VCaP (cell line): ENCODE results near the gene GSG1L.

Experiments used
- H3K27ac ChIP-seq: fragments of 450-650 bp; 2 replicates; pipeline ENCODE4 v1.5.1; 2017
- TF ChIP-seq, protein P1 (sequence below): fragments of 450-650 bp; conservative IDR thresholded peaks from 2 replicates; pipeline ENCODE4 v1.5.1; 2017; ENCODE audit warnings: mild to moderate bottlenecking, moderate library complexity

The GSG1L gene

DNA sequence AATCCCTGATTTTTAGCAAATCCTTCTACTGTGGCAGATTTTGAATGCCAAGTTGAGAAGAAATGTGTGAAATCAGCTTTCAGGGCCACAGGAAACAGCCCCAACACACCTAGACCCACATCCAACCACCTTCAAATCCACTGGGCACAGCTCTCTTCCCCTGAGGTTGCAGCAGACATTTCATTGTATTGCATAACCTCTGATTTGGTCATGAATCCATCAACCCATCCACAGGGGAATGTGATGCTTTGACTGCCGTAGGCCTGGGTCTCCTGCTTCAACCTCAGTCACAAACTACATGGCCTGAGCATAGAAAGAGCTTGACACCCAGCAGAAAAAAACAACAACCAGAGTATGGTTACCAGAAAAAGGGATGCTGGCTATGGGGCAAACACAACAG is 145.6 kb downstream of the GSG1L start:
- TF ChIP-seq, protein P1, sequence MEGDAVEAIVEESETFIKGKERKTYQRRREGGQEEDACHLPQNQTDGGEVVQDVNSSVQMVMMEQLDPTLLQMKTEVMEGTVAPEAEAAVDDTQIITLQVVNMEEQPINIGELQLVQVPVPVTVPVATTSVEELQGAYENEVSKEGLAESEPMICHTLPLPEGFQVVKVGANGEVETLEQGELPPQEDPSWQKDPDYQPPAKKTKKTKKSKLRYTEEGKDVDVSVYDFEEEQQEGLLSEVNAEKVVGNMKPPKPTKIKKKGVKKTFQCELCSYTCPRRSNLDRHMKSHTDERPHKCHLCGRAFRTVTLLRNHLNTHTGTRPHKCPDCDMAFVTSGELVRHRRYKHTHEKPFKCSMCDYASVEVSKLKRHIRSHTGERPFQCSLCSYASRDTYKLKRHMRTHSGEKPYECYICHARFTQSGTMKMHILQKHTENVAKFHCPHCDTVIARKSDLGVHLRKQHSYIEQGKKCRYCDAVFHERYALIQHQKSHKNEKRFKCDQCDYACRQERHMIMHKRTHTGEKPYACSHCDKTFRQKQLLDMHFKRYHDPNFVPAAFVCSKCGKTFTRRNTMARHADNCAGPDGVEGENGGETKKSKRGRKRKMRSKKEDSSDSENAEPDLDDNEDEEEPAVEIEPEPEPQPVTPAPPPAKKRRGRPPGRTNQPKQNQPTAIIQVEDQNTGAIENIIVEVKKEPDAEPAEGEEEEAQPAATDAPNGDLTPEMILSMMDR, result no peak

DNA sequence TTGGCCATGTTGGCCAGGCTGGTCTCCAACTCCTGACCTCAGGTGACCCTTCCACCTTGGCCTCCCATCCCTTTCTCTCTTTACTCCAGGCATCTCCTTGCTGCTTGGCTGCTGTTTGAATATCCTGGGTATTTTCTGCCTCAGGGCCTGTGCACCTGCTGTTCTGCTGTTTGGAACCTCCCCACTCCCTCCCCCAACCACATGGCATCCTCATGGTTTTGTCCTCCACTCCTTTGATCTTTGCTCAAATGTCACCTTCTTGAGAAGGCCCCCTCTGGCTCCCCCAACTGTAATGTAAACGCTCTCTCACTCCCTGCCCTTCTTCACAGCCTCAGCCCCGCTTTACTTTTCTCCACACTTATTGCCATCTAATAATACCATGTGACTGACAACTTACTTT is 152.0 kb downstream of the GSG1L start:
- TF ChIP-seq, protein P1, result no peak
- no peak overlapping the region for H3K27ac ChIP-seq

More for the DNA sequence above, 145.6 kb downstream of the GSG1L start:
- H3K27ac ChIP-seq, result no peak overlapping the region

DNA sequence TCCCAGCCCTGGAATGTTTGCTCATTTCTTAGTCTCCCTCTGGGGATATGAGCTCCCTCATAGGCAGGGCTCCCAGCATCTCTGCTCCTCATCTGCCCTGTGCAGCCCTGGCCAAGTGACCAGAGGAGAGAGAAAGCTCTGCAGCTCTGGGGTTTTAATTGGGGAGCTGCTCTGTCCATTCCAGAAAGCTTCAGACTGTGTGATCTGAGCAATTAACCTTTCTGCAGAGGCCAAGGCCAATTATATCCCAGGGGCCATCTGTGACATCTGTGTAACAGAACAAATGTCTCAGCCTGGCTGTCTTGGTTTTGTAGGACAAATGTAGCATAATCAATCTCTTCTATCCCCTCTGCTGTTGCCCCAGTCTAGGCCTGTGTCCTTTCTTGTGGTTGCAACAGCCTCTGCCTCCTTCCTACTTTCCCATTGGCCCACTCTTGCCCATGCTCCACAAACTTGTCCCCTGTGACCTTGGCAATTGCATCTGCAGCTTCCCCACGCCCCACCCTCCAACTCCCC is 156.0 kb downstream of the GSG1L start:
- no peak overlapping the region for H3K27ac ChIP-seq
- TF ChIP-seq, protein P1, result no peak

DNA sequence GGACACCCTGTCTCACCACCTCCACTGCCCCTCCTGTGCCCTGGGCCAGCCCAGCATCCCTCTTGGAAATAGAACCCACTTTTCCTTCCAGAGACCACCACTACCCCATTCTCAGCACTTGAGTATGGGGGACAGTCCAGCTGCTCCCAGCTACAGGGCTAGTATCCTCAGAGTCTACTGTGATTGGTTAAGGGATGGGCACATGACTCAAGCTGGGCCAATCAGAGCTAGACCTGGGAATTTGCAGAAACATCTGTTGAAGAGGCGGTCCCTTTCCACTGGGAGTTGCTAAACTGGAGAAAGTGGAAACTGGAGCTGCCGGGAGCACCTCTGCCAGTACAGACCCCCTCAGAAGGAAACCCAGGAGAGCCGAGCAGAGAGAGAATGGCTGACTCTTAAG is 156.6 kb downstream of the GSG1L start:
- TF ChIP-seq, protein P1, result no peak
- H3K27ac ChIP-seq, result no peak overlapping the region

DNA sequence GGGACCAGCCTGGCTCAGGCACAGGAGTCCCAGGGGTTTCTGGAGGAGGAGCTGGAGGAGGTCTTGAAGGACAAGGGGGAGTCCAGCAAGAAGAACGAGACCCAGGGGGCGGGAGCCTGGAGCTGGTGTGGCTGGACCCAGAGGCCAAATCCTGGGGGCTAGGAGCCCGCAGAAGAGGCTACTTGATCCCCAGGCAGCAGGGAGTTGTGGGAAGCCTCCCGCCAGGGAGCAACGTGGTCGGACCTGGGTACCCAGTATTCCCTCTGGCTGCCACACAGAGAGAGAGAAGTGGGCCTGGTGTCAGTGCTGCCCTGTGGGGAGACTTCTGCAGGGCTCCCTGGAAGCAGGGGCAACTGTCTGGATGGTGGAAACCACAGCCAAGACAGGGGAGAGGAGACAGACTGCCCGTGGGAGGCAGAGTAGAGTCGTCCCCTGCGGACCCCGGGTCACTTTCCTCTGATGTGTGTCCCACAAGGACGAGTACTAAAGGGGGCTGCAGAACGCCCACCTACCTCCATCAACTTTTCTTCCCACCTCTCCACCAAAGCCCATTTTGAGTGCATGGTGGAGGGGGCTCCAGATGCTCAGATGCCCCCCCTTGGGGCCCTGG is 160.4 kb downstream of the GSG1L start:
- no peak overlapping the region for H3K27ac ChIP-seq
- TF ChIP-seq, protein P1, result no peak

DNA sequence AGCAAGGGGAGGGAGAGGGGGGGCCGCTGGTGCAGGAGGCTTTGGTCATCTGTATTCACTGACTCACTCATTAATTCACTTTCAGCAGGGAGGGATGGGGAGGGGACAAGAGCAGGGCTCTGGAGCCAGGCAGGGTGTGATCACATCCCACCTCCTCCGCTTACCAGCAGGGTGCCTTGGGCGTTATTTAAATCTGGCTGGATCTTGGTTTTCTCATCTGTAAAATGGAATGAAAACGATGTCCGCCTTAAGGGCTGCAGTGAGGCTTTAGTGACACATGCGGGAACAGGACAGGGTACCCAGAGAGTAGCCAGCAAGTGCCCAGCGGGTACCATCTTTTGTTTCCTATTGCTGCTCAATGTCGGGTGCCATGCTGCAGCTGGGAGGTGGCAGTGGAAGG is 161.0 kb downstream of the GSG1L start:
- TF ChIP-seq, protein P1, result no peak
- no peak overlapping the region for H3K27ac ChIP-seq

DNA sequence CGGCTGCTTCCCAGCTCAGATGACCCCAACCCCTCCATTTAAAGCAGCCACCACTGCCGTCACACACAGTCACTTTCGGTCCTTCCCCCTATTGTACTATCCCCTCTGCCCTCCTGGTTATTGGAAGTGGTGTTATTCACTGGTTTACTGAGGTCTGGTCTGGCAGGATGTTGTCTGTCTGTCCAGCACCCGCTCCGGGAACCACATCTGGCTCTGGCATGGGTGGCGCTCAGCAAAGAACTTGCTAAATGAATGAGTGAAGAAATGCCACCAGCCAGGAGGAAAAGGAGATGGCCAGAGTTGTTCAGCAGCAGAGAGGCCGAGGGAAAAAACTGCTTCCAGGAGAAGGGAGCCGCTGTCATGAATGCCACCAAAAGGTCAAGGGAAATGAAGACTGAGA is 161.6 kb downstream of the GSG1L start:
- H3K27ac ChIP-seq, result no peak overlapping the region
- TF ChIP-seq, protein P1, result no peak
